CD14-positive monocyte (primary cell): ENCODE measurements around the gene UCP3. TPM values are rescaled to one million over a fixed set of nuclear protein-coding genes. Genes with fewer than 3 reads are reported as not detected.

Experiments
- DNase-seq, 3 donors: peaks; one replicate each; pipeline ENCODE4 v3.0.0-alpha.2; 2011 to 2022
- H2AFZ ChIP-seq: 2 replicates; pipeline ENCODE4 v1.6.0; 2012; ENCODE audit warnings: mild to moderate bottlenecking, low read depth, low read length, inconsistent platforms; ENCODE audit not compliant: insufficient read depth, poor library complexity, severe bottlenecking
- H3K27ac ChIP-seq, 2 donors: 1 replicate in 1 of 2; 2 replicates in 1 of 2; pipeline ENCODE4 v1.5.1; 2012 to 2013; ENCODE audit warnings: low read length in 2 of 2, control low read depth in 1 of 2, inconsistent platforms in 1 of 2, low read depth in 1 of 2, mild to moderate bottlenecking in 1 of 2
- H3K27me3 ChIP-seq, 2 donors: one replicate each; pipeline versions ENCODE4 v1.6.0 to v1.6.1; 2011 to 2013; ENCODE audit warnings: low read length in 2 of 2; ENCODE audit not compliant: control insufficient read depth in 2 of 2, insufficient read depth in 2 of 2
- H3K36me3 ChIP-seq, 2 donors: replicated peaks in 1 of 2; 1 replicate in 1 of 2; 2 replicates in 1 of 2; pipeline versions ENCODE4 v1.5.1 to v1.6.1; 2012 to 2013; ENCODE audit warnings: low read length in 2 of 2, control low read depth in 1 of 2, inconsistent platforms in 1 of 2, mild to moderate bottlenecking in 1 of 2; ENCODE audit not compliant: insufficient read depth in 2 of 2, control insufficient read depth in 1 of 2
- H3K4me1 ChIP-seq, 2 donors: 1 replicate in 1 of 2; 2 replicates in 1 of 2; pipeline versions ENCODE4 v1.5.1 to v1.6.1; 2012 to 2013; ENCODE audit warnings: low read length in 2 of 2, control low read depth in 1 of 2, inconsistent platforms in 1 of 2, mild to moderate bottlenecking in 1 of 2, moderate library complexity in 1 of 2; ENCODE audit not compliant: insufficient read depth in 2 of 2, control insufficient read depth in 1 of 2
- H3K4me2 ChIP-seq: replicated peaks from 2 replicates; pipeline ENCODE3; 2012; ENCODE audit warnings: low read length, moderate library complexity, mild to moderate bottlenecking; ENCODE audit not compliant: poor library complexity, severe bottlenecking; ENCODE audit errors: extremely low read depth
- H3K4me3 ChIP-seq, 3 experiments: fragments of 200-600 bp in 1 of 3; sonication (generic) in 1 of 3; replicated peaks in 1 of 3; 1 replicate in 2 of 3; 2 replicates in 1 of 3; pipeline ENCODE4 v1.5.1; 2011 to 2013; ENCODE audit warnings: low read length in 3 of 3, mild to moderate bottlenecking in 3 of 3, control low read depth in 2 of 3, low read depth in 2 of 3, inconsistent platforms in 1 of 3, moderate library complexity in 1 of 3
- H3K79me2 ChIP-seq: 2 replicates; pipeline ENCODE4 v1.6.0; 2012; ENCODE audit warnings: mild to moderate bottlenecking, control low read depth, inconsistent platforms, low read length, moderate library complexity; ENCODE audit not compliant: insufficient read depth
- H3K9ac ChIP-seq: 2 replicates; pipeline ENCODE4 v1.6.0; 2017; ENCODE audit warnings: low read length, mild to moderate bottlenecking; ENCODE audit not compliant: insufficient read depth, poor library complexity, severe bottlenecking
- H3K9me3 ChIP-seq, 2 donors: replicated peaks in 1 of 2; 1 replicate in 1 of 2; 2 replicates in 1 of 2; pipeline versions ENCODE4 v1.5.1 to v1.6.1; 2012 to 2013; ENCODE audit warnings: low read length in 2 of 2, control low read depth in 1 of 2; ENCODE audit not compliant: control insufficient read depth in 1 of 2, insufficient read depth in 1 of 2
- H4K20me1 ChIP-seq: 2 replicates; pipeline ENCODE4 v1.6.0; 2012; ENCODE audit warnings: mild to moderate bottlenecking, low read length, control low read depth, moderate library complexity; ENCODE audit not compliant: insufficient read depth
- H3K27ac Mint-ChIP-seq, 7 donors: one replicate each; pipeline ENCODE4 v1.8.0; 2020; ENCODE audit warnings: mild to moderate bottlenecking in 7 of 7, mixed read lengths in 7 of 7, moderate library complexity in 6 of 7, inconsistent platforms in 2 of 7
- H3K27me3 Mint-ChIP-seq, 3 donors: one replicate each; pipeline ENCODE4 v1.8.0; 2021 to 2022; ENCODE audit warnings: low read depth in 3 of 3, mild to moderate bottlenecking in 3 of 3, mixed read lengths in 3 of 3, moderate library complexity in 3 of 3, inconsistent platforms in 1 of 3
- H3K36me3 Mint-ChIP-seq, 2 donors: one replicate each; pipeline ENCODE4 v1.8.0; 2020; ENCODE audit warnings: mixed read lengths in 2 of 2, inconsistent platforms in 1 of 2, mild to moderate bottlenecking in 1 of 2
- H3K4me1 Mint-ChIP-seq: one replicate; pipeline ENCODE4 v1.8.0; 2020; ENCODE audit warnings: mild to moderate bottlenecking, mixed read lengths
- H3K4me3 Mint-ChIP-seq, 2 donors: one replicate each; pipeline ENCODE4 v1.8.0; 2020; ENCODE audit warnings: mild to moderate bottlenecking in 2 of 2, mixed read lengths in 2 of 2, moderate library complexity in 1 of 2
- H3K9me3 Mint-ChIP-seq, 7 donors: one replicate each; pipeline ENCODE4 v1.8.0; 2020 to 2022; ENCODE audit warnings: mixed read lengths in 7 of 7, mild to moderate bottlenecking in 6 of 7, moderate library complexity in 6 of 7, inconsistent platforms in 2 of 7
- CTCF ChIP-seq: fragments of 200-600 bp; IDR thresholded peaks from one replicate; pipeline ENCODE4 v1.8.0; 2022; ENCODE audit warnings: antibody characterized with exemption, mild to moderate bottlenecking
- WGBS: methylation state at CpG from one replicate; pipeline ENCODE4 v1.1.5; 2013; ENCODE audit warnings: missing lambda C conversion rate; ENCODE audit not compliant: insufficient coverage; 5-methylcytosine and 5-hydroxymethylcytosine counted together
- intact Hi-C, 2 donors: fragments of 100-400 bp; cut with micrococcal nuclease; formaldehyde crosslinking; loops; one replicate each; pipeline versions ENCODE4 v1.15.0 to v1.15.1; 2023
- polyA plus RNA-seq, 3 donors: library from polyadenylated mRNA; depleted of rRNA in 1 of 3; unstranded in 2 of 3; stranded (reverse) in 1 of 3; fragments of 300-500 nt in 2 of 3; fragments of >200 nt in 1 of 3; fragmentation: Illumina TruSeq in 2 of 3; gene quantifications; 1 replicate in 2 of 3; 2 replicates in 1 of 3; pipeline ENCODE4 v1.2.3, GENCODE V29; 2012 to 2021

Gene UCP3
- polyA plus RNA-seq, 3 donors: 3.8 TPM; not detected in 2

- H3K4me3 ChIP-seq: peak overlapping the region in 1 of 3 experiments; percentile 45
- Mint-ChIP-seq H3K4me1 (peaks cover 26% of the 10 kb centered on the region), H3K27ac (peak overlapping the region in 6 of 7 donors; percentile 89 to 96 (median 90)), H3K4me3 (peak overlapping the region; percentile 25 to 51), H3K27me3 (peaks cover 0 to 3% (median 0%) of the 10 kb centered on the region in 3 donors), H3K9me3 (peaks cover 0 to 4% (median 0%) of the 10 kb centered on the region in 7 donors), H3K36me3 (peaks cover 16 to 24% of the 10 kb centered on the region in 2 donors)
- H3K27ac ChIP-seq: peak overlapping the region; percentile 76 to 94
- peak overlapping the region; percentile 22 for H3K9ac ChIP-seq
- H3K27me3 ChIP-seq: no peaks in the 10 kb centered on the region
- DNase-seq: peak; percentile 54 to 88 (median 76)
- no peak for TF ChIP-seq CTCF
- H3K4me2 ChIP-seq: peak overlapping the region; percentile 47
- no peak overlapping the region for H2AFZ ChIP-seq
- WGBS: 82% methylated on average over 2 of the region's 7 CpGs
- H3K9me3 ChIP-seq: no peaks in the 10 kb centered on the region
- H3K79me2 ChIP-seq: no peaks in the 10 kb centered on the region
- no peaks in the 10 kb centered on the region for H4K20me1 ChIP-seq
- peaks cover 65 to 66% of the 10 kb centered on the region in 2 donors for H3K4me1 ChIP-seq
- intact Hi-C loops: no loop called here
- H3K36me3 ChIP-seq: peaks cover 0 to 10% of the 10 kb centered on the region in 2 donors
Measured at GRCh38 chr11:74025467-74026166, 16.7 kb upstream of the UCP3 start.

- Histone ChIP-seq H3K4me1 (peaks cover 76 to 78% of the 10 kb centered on the region in 2 donors), H3K9ac (peak overlapping the region; percentile 22), H3K4me2 (peak overlapping the region; percentile 64), H3K79me2 (peaks cover 1% of the 10 kb centered on the region), H4K20me1 (no peaks in the 10 kb centered on the region), H3K4me3 (peak overlapping the region in 1 of 3 experiments; percentile 62), H3K36me3 (peaks cover 0 to 8% of the 10 kb centered on the region in 2 donors), H2AFZ (no peak overlapping the region), H3K9me3 (no peaks in the 10 kb centered on the region), H3K27ac (peak overlapping the region; percentile 62 to 94), H3K27me3 (no peaks in the 10 kb centered on the region)
- peak; percentile 85 to 86 (median 85) for DNase-seq
- no peak for TF ChIP-seq CTCF
- H3K9me3 Mint-ChIP-seq: peaks cover 0 to 4% (median 0%) of the 10 kb centered on the region in 7 donors
- peaks cover 0 to 3% (median 0%) of the 10 kb centered on the region in 3 donors for H3K27me3 Mint-ChIP-seq
- H3K36me3 Mint-ChIP-seq: peaks cover 18 to 19% of the 10 kb centered on the region in 2 donors
- H3K4me1 Mint-ChIP-seq: peaks cover 26% of the 10 kb centered on the region
- no peak overlapping the region for H3K4me3 Mint-ChIP-seq
- intact Hi-C loops: loop anchor here in 1 of 2 donors (5.0 kb wide), 1 partner anchor 42 kb away; the partner anchor contains the start of gene UCP2
- H3K27ac Mint-ChIP-seq: peak overlapping the region in 6 of 7 donors; percentile 84 to 96 (median 90)
- 0% methylated on average over 1 of the region's 2 CpGs for WGBS
Measured at GRCh38 chr11:74024261-74025029, 15.6 kb upstream of the UCP3 start.
